OCI-LY7 (cell line): ENCODE results near the gene CPEB4. TPM values are rescaled to one million over a fixed set of nuclear protein-coding genes. Genes with fewer than 3 reads are reported as not detected.

ENCODE experiments used
- BruUV-seq: library from RNA; stranded (reverse); fragments of 400-500 nt; replicated peaks from 2 replicates; lab custom pipeline; 2021; lab: Mats Ljungman, UMichigan
- CTCF ChIA-PET: fragments of 300-600 bp; sonication (Branson Sonifier 250); formaldehyde crosslinking; loops from one replicate; lab custom pipeline; 2022; ENCODE audit warnings: antibody characterized with exemption; ENCODE audit not compliant: unreplicated experiment; lab: Charles Lee
- POLR2A ChIA-PET: fragments of 300-600 bp; sonication (Branson Sonifier 250); formaldehyde crosslinking; loops from one replicate; lab custom pipeline; 2022; ENCODE audit warnings: antibody characterized with exemption; lab: Charles Lee
- DNase-seq: peaks from one replicate; pipeline ENCODE4 v3.0.0-alpha.2; 2015; ENCODE audit warnings: low spot score
- H2AFZ ChIP-seq: fragments of 200-600 bp; sonication (generic), shearing (Covaris generic); 2 replicates; pipeline ENCODE4 v1.6.1; 2014; ENCODE audit warnings: mild to moderate bottlenecking, antibody characterized with exemption, low read length, moderate library complexity
- H3K27ac ChIP-seq: fragments of 200-600 bp; sonication (generic); 2 replicates; pipeline ENCODE4 v1.5.1; 2014; ENCODE audit warnings: mixed run types, low read depth, mild to moderate bottlenecking, moderate library complexity, low read length, inconsistent platforms; ENCODE audit not compliant: poor library complexity, severe bottlenecking
- H3K36me3 ChIP-seq: fragments of 200-600 bp; sonication (generic); 2 replicates; pipeline ENCODE4 v1.6.1; 2014; ENCODE audit warnings: mild to moderate bottlenecking, antibody characterized with exemption, low read length, moderate library complexity, mixed read lengths; ENCODE audit not compliant: insufficient read depth
- H3K4me1 ChIP-seq: fragments of 200-600 bp; sonication (generic); 2 replicates; pipeline ENCODE4 v1.5.1; 2014; ENCODE audit warnings: mild to moderate bottlenecking, low read length; ENCODE audit not compliant: insufficient read depth, poor library complexity, severe bottlenecking
- H3K4me2 ChIP-seq: fragments of 200-600 bp; sonication (generic); 2 replicates; pipeline ENCODE4 v1.6.1; 2014; ENCODE audit warnings: mild to moderate bottlenecking, low read length
- H3K4me3 ChIP-seq: fragments of 200-600 bp; sonication (generic); 2 replicates; pipeline ENCODE4 v1.5.1; 2014; ENCODE audit warnings: mild to moderate bottlenecking, low read depth, low read length; ENCODE audit not compliant: poor library complexity, severe bottlenecking
- H3K79me2 ChIP-seq: fragments of 200-600 bp; sonication (generic); 2 replicates; pipeline ENCODE4 v1.6.1; 2016; ENCODE audit warnings: low read depth, mild to moderate bottlenecking, low read length, moderate library complexity, mixed read lengths; ENCODE audit not compliant: insufficient read depth
- H3K9me2 ChIP-seq: fragments of 200-600 bp; sonication (generic); 2 replicates; pipeline ENCODE4 v1.6.1; 2016; ENCODE audit warnings: mild to moderate bottlenecking, low read length, mixed read lengths; ENCODE audit not compliant: insufficient read depth
- H3K9me3 ChIP-seq: fragments of 200-600 bp; sonication (generic); 2 replicates; pipeline ENCODE4 v1.6.1; 2014; ENCODE audit warnings: mild to moderate bottlenecking, mixed run types, low read length, mixed read lengths
- H4K20me1 ChIP-seq: fragments of 200-600 bp; sonication (generic); 2 replicates; pipeline ENCODE4 v1.6.1; 2014; ENCODE audit warnings: mild to moderate bottlenecking, antibody characterized with exemption, low read length, moderate library complexity, mixed read lengths; ENCODE audit not compliant: insufficient read depth
- EZH2phosphoT487 ChIP-seq: fragments of 200-600 bp; sonication (generic); IDR thresholded peaks from 2 replicates; pipeline ENCODE4 v1.6.1; 2018; ENCODE audit warnings: low read depth, borderline replicate concordance, mild to moderate bottlenecking, mixed run types, antibody characterized with exemption, low read length, moderate library complexity, mixed read lengths
- intact Hi-C: fragments of 100-400 bp; cut with micrococcal nuclease; formaldehyde crosslinking; loops from one replicate; pipeline ENCODE4 v1.10.0; 2022; ENCODE audit not compliant: unreplicated experiment
- total RNA-seq, 2 experiments: library from RNA; depleted of rRNA in 1 of 2; stranded (reverse); fragments of >200 nt in 1 of 2; shearing (Covaris generic) in 1 of 2; gene quantifications; 2 replicates each; pipeline ENCODE4 v1.2.3, GENCODE V29; 2014 to 2022
- TF ChIP-seq, protein P1 (sequence below): fragments of 200-600 bp; sonication (generic); conservative IDR thresholded peaks from 2 replicates; pipeline ENCODE4 v1.5.1; 2014; ENCODE audit warnings: mild to moderate bottlenecking, antibody characterized with exemption, low read length, moderate library complexity, mixed read lengths

CPEB4 gene
- total RNA-seq, 2 experiments from 2014 or later = 12.6 to 31.8 TPM

DNA sequence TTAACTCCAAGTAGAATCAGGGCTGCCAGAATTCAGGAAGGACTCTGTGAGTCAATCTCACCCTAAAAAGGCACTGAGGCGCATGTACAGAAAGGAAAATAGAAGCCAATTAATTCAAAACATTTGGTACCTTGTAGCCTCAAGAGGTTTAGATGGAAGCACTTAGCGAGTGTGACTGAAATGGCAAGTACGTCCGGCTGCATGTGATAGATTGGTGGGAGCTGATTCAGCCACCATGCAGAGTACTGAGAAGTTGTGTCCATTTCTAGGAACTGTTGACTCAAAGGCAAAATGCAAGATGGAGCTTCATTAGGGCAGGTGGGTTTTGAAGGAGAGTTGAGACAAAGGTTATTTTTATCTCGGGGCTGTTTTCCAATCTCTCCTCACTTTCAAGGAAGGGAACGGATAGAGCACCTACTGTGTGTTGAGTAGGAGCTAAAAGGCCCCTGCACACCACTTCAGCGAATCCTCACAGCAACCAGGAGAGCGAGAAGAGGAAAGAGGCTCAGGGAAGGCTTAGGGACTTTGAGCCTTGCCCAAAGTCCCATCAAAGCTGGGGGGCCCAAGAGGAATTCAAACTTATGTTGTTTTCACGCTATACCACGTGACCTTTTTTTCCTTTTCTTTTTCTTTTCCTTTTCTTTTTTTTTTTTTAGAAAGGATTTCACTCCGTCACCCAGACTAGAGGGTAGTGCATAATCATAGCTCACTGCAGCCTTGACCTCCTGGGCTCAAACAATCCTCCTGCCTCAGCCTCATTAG, 34.6 kb upstream of the CPEB4 start:
- H3K9me2 ChIP-seq = no peaks in the 10 kb centered on the region
- no peak overlapping the region for H3K27ac ChIP-seq
- no TSS peak for BruUV-seq
- intact Hi-C loops = no loop called here
- peaks cover 6% of the 10 kb centered on the region; the same call in 1 of the 2 replicates for H3K9me3 ChIP-seq
- no peak overlapping the region for H3K4me3 ChIP-seq
- H2AFZ ChIP-seq = no peak overlapping the region
- no peak for TF ChIP-seq EZH2phosphoT487
- TF ChIP-seq, protein P1, sequence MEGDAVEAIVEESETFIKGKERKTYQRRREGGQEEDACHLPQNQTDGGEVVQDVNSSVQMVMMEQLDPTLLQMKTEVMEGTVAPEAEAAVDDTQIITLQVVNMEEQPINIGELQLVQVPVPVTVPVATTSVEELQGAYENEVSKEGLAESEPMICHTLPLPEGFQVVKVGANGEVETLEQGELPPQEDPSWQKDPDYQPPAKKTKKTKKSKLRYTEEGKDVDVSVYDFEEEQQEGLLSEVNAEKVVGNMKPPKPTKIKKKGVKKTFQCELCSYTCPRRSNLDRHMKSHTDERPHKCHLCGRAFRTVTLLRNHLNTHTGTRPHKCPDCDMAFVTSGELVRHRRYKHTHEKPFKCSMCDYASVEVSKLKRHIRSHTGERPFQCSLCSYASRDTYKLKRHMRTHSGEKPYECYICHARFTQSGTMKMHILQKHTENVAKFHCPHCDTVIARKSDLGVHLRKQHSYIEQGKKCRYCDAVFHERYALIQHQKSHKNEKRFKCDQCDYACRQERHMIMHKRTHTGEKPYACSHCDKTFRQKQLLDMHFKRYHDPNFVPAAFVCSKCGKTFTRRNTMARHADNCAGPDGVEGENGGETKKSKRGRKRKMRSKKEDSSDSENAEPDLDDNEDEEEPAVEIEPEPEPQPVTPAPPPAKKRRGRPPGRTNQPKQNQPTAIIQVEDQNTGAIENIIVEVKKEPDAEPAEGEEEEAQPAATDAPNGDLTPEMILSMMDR = no peak
- DNase-seq = no peak
- no peaks in the 10 kb centered on the region for H3K4me1 ChIP-seq
- no peaks in the 10 kb centered on the region for H3K36me3 ChIP-seq
- no peaks in the 10 kb centered on the region for H4K20me1 ChIP-seq
- ChIA-PET POLR2A (interaction anchor here (0.7 to 1.2 kb wide), 4 partner anchors 11 to 925 kb away, joined by 3 to 5 read pairs (median 3); no protein-coding TSS in a partner anchor), CTCF (no interaction called here)
- no peak overlapping the region for H3K4me2 ChIP-seq
- no peaks in the 10 kb centered on the region for H3K79me2 ChIP-seq

DNA sequence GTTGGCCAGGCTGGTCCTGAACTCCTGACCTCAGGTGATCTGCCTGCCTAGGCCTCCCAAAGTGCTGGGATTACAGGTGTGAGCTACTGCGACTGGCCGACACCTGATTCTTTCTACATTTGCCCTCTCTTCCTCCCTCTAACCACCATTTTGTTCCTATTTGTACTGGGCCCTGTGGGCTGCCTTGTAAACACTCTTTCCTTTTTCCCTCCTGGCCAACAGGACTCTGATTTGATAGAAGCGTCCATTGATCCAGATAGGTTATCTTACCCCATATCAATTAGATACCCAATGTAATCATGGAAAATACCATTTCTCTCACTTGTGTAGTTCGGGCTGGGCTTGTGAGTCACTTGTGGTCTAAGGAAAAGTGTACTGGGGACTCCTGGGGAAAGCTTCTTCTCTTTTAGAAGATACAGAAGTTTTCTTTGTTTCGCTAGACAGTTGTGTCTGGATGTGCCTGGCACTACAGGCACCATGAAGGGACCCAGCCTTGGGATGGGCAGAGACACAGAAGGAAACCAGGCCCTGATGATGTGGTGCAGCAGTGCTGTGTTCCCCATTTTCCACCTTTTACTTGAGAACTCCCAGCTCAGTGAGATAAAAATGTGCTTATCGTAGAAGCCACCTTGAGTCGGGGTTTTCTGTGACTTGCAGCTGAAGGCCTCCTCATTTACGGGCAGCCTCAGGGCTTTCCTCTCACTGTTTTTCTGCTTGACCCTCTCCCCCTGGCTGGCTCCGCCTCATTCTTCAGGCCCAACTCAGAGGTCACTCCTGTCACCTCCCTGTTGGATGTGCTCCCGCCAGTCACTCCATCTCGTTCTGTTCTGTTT, 32.8 kb upstream of the CPEB4 start:
- CTCF ChIA-PET = interaction anchor here (0.8 kb wide), 1 partner anchor 34 kb away, joined by 4 read pairs; no protein-coding TSS in a partner anchor
- Histone ChIP-seq H3K4me1 (peaks cover 12% of the 10 kb centered on the region), H3K9me2 (no peaks in the 10 kb centered on the region), H3K4me3 (no peak overlapping the region), H2AFZ (no peak overlapping the region), H3K27ac (no peak overlapping the region), H3K36me3 (no peaks in the 10 kb centered on the region), H4K20me1 (no peaks in the 10 kb centered on the region), H3K9me3 (no peaks in the 10 kb centered on the region), H3K4me2 (no peak overlapping the region), H3K79me2 (no peaks in the 10 kb centered on the region)
- TF ChIP-seq EZH2phosphoT487 = no peak
- TF ChIP-seq, protein P1 = no peak
- intact Hi-C loops = no loop called here
- POLR2A ChIA-PET = interaction anchor here (0.5 to 2.3 kb wide), 5 partner anchors 9 to 18 kb away, joined by 3 to 18 read pairs (median 4); no protein-coding TSS in a partner anchor
- DNase-seq = no peak
- no TSS peak for BruUV-seq
